ENCODE measurements around the gene SEMA6A.

SEMA6A gene, protein sequence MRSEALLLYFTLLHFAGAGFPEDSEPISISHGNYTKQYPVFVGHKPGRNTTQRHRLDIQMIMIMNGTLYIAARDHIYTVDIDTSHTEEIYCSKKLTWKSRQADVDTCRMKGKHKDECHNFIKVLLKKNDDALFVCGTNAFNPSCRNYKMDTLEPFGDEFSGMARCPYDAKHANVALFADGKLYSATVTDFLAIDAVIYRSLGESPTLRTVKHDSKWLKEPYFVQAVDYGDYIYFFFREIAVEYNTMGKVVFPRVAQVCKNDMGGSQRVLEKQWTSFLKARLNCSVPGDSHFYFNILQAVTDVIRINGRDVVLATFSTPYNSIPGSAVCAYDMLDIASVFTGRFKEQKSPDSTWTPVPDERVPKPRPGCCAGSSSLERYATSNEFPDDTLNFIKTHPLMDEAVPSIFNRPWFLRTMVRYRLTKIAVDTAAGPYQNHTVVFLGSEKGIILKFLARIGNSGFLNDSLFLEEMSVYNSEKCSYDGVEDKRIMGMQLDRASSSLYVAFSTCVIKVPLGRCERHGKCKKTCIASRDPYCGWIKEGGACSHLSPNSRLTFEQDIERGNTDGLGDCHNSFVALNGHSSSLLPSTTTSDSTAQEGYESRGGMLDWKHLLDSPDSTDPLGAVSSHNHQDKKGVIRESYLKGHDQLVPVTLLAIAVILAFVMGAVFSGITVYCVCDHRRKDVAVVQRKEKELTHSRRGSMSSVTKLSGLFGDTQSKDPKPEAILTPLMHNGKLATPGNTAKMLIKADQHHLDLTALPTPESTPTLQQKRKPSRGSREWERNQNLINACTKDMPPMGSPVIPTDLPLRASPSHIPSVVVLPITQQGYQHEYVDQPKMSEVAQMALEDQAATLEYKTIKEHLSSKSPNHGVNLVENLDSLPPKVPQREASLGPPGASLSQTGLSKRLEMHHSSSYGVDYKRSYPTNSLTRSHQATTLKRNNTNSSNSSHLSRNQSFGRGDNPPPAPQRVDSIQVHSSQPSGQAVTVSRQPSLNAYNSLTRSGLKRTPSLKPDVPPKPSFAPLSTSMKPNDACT

DNA sequence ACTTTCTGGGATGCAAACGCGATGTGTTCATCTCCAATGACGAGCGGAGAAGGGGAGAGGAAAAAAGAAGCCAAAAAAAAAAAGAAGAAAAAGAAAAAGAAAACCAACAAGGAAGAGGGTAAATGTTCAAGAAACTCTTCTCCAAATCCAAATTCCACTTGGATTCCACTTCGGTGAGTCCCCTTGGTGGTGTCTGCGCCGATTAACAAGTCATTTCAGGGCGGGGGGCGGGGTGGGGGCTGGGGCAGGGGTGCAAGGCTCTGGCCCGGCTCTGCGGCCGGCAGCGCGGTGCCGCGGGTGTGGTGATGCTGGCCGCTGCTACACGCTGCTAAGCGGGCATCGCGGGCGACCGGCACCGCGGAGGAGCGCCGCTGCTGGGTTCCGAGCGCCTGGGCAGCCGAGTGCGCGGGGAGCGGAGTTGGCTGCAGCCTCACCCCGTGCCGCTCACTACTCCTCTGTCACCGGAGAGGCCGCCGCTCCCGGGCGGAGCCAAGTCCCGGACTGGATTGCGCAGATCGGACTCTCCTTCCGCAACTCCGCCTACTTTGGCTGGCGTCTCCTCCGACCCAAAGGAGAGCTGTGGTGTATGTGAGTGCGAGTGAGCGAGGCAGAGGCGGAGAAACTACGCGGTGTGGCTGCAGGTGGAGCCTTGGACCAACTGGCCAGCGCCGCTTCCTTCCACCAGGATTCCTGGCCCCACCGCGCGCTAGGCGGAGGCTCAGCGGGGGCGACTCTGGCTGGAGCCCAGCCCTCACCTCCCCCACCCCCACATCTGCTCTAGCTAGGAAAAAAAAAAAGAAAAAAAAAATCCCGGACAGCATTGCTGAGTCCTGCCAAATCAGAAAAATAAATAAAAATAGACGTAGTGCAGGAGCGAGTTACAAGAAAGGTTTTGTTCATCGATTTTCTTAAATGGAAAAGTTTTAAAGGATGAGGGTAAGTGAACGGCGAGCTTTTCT lies at the start of gene SEMA6A:
Gene SEMA6A (minus strand): TSS at position 457 of the 959 bp plus-strand sequence. CDS start 69,879 bp downstream, outside the sequence.
- DNase-seq: no peak

DNA sequence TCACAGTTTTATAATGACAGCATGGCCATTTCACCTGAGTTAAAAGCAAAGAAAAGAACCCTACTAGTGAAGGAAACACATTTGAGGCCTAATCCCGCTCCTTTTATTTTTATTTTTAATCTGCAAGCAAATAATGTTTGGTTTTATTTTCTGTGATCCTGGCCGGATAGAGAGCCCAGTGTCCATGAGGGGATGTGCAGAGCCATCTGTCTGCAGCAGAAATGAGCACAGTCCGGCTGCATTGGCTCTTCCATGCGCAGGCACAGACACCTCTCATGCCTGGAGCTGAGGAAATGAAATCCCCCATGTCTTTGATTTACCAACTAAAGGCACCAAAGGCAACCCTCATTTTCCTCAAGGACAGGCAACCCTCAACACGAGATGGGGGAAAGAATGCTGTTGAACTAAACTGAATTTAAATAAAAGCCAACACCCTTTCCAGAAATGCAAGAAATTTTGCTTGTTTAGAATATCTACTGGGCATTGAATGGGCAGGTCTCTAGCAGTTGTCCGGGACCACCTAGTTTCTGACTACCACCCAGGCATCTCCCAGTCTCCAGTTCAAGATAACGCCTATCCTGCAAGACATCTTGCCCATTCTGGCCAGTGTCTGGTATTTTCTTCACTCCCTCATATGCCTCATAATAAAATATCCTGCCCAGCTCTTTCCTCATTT lies 47.9 kb upstream of the SEMA6A start:
- DNase-seq: no peak

DNA sequence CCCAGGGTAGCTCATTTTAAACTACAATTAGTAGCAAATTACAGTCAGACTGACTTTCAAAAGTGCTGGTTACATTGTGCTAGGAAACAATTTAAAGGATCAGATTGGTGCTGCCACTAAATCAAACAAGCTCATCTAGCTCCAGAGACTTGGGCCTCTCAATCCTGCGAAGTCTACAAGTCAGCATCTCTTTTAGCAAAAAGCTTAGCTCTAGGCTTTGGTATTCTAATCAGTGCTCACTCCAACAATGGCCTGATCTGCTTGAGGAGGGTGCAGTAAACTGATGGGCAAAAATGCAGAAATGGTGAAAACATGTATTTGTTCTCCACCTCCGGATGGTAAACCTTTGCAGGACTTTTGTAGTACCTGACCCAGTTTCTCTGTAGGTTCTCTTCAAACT lies 47.0 kb upstream of the SEMA6A start:
- DNase-seq: no peak

DNA sequence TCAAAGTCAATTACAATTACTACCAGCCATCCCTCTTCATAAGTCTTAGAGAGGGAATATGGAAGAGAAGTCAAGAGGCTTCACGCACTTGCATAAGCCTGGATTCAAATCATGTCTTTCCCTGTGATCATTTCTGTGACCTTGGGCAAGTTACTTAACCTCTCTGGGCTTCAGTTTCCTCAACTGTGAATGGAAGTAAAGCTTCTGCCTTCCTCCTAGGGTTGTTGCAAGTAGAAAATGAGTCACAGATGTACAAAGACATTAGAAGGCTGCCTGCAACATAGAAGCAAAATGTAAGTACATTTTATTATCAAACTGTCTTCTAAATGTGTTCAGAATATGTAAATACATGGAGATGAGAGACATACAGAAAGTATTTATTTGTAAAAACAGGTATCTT lies 42.3 kb upstream of the SEMA6A start:
- no peak for DNase-seq

DNA sequence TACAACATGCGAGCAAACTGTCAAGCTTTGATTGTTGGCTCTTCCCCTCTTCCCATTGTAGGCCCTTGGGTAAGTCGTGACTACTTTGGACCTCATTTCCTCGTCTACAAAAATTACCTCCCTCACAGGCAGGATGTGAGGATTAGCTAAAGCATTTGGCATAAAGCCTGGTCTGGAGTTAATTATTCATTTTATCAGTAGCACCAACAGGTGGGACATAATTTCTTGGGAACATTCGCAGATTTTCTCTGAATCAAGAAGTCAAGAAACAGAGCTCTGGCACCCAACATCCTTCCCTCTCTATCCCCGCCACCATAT lies 39.9 kb upstream of the SEMA6A start:
- no peak for DNase-seq

DNA sequence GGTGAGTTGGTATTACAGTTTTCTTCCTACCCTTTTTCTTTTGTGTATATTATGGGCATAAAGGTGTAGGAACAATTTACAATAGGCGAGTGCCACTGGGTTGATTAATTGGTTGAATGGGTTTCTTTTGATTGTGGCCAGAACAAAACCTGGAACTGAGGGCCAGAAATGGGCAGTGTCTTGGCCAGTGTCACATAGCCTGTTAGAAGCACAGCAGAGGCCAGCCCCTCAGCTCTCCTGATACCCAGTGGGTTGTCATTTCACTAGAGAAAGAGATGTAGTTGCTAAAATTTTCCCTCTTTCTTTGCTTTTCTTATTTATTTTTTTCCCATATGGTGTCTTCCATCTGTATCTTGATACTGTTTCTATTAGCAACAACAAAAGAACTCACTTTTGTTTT lies 38.8 kb upstream of the SEMA6A start:
- no peak for DNase-seq

DNA sequence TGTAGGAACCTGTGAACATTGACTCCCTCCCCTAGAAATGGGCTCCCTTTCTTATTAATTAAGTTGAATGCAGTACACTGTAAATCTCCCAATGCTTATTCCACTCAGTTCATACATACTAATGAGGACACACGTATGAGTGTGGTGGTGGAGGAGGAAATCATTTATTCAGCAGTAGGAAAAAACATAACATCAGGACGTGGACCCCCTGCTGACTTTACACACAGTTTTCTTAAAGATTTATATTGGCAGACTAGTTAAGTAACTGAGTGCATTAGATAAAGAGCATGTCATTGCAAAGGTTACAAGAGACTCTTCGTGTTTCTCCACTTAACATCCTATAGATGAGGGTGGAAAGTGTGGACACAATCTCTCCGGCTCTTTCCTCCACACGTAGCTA lies 37.8 kb upstream of the SEMA6A start:
- no peak for DNase-seq

DNA sequence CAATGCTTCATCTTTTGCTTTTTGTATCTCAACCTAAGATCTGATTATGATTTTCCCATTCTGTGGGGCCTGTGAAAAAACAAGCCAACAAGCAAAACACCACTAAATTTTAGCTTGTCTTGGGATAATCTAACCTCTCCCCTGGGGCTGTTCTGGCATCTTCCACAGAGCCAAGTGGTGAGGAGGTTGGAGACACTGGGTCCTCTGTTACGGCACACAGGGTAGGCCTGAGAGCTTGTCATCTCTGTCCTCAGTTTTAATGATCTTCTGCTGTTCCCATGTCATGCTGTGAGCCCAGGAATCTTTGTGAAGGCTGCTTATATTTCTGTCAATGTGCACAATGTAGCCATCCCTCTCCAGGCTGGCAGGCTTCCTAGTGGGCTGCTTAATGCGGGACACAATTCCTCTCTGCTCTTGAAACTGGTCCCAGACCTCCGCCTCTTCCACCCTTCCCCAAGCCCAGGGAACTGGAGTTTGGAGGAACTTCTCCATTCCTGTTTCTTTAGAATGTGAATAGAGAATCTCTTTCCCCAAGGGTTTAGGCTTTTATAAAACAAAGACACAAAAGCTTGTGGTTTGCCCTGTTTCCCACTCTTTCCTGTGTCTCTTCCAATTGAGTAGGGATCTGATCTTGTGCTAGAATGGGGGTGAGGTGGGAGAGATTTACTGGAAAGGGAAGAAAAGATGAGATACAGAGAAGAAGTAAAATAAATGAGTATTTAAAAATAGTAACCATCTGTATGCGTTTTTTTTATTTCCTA lies 30.9 kb upstream of the SEMA6A start:
- DNase-seq: no peak

DNA sequence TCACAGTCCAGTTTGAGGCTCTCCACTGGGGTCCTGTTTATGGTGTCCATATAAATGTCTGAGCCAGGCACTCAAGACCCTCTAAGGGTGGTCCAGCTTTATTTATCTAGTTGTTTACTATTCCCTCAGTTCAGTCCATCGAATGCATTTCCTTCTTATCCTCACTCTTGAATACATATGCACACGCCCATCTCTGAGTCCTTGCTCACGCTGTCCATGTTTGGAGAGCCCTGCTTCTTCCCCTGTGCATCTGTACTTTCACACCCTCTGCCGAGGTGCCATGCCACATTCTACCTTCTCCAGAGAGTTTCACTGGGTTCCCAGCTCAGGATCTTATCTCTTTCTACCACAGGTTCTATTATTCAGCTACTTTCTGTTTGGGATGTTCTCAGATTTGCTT lies 30.2 kb upstream of the SEMA6A start:
- no peak for DNase-seq

DNA sequence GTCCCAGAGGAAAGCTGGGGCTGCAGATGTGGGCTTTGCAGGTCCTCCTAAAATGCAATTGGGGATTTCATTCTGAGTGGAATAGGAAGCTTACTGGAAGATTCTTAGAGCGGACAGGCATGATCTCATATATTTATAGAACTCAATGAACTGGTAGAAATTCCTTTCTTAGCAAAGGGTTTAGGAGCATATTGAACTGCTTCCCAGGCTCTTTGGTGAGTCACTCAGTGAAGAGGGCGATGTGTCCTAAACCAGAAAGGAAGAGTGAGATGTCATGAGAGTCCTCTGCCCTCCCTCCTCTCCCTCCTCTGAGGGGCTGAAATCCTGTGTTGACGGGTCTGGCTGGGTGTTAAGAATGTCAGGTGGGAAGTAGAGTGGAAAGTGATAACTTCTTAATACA lies 26.3 kb upstream of the SEMA6A start:
- DNase-seq: no peak

DNA sequence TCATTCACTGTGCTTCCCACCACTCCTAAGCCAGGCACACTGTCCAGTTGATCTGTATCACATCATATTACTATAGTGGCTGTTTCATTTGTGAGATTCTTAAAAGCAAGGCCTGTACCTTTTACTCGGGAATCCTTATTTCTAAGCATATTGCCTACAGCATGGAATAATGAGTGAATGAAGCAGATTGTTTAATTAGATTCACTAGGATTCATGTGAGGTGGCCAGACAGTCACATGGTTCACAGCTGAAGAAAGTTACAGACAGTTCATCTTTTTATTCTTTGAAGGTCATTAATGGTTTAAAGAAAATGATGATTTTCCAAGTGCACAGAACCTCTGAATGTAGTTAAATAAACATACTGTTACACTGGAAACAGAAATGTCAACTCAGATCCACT lies 24.3 kb upstream of the SEMA6A start:
- no peak for DNase-seq

DNA sequence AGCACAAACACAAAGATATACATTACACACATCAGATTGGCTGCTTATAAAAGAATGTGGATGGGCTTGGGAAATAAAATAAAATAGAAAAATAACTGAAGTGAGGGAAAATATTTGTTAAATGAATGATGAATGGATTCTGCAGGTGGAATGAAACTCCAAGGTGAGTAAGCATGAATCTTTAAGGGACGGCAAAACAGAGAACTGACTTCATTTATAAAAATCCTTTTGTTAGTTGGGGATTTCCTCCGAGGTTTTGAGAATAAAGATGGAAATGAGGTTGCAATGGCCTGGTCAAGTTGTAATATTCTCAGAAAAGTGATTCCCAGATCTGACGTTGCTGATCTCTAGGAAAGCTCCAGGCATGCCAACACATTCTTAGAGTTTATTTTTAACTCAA lies 20.9 kb upstream of the SEMA6A start:
- no peak for DNase-seq

DNA sequence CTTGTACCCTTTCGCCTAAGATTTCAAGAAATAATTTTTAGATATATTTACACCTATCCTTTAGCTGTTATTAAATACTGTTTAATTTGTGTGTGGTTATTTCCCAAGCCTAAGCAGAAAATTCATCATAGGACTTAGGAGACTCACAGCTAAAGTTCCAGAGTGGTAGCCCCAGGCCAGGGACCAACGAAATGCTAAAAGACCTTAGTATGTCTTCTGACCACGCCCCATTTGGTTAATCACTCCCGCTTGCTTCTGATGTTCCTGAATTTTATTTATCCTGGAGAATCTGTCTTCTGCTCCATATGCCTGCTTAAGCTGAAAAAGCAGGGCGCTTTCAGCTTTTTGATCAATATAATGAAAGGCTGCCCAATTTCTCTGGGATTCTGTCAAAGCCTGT lies 18.7 kb upstream of the SEMA6A start:
- no peak for DNase-seq

DNA sequence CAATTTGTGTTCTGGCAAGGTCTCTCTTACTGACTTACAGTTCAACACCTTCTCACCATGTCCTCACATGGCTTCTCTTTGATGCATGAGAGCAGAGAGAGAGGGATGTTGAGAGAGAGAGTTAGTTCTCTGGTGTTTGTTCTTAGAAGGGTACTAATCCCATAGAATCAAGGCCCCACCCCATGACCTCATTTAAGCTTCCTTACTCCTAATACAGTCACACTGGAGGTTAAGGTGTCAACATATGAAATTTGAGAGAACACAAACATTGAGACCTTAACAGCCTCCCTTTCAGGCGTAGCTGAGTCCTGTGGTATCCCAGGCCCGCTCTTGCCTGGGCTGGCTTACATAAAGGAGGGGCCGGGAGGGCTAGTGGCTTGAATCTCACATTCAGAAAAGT lies 10.6 kb upstream of the SEMA6A start:
- DNase-seq: no peak

DNA sequence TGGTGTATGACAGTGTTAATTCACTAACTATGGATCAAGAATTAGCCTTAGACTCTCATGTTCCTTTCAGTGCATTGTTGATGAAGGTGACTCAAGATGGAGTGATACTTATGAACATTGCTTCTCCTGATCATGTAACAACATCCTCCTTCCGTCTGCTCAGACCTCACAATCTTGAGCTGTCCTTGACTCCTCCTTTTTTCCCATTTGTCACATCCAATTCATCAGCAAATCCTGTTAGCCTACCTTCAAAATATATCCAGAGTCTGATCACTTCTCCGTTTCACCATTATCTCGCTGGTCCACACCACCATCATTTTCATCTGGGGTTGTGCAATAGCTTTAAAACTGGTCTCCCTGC lies 9.2 kb upstream of the SEMA6A start:
- DNase-seq: no peak

DNA sequence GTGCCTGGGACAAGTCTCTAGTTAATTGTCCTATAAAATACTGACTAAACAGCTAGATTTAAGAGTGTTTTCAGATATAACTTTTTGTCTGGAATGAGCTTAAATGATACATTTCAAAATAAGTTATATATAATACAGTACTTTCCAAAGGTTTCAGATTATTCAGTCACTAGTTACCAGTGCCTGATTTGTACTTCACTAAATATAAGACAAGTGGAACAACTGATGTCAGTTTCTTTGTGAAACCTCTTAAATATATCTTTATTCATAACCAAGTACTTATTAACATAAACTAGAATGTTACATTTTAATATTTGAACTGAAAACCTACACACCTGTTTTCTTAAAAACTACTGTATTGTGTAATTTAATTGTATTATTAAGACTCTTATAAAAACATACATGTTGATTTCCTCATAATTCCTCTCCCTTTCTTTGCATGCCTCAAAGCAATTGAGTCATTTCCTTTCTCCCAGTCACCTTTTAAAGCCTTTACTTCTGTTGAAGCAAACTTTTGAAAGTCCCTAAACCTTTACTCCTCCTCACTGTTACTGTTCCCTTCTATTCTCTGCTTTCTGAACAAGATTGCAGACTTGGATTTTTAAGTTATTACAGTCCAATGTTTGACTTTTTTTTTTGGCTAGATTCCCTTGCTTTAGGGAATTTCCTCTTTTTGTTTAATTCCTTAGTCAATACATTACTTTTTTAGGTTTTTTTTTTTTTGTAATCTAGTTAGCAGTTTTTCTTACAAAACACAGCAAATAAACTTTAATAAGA lies 8.7 kb upstream of the SEMA6A start:
- DNase-seq: no peak

DNA sequence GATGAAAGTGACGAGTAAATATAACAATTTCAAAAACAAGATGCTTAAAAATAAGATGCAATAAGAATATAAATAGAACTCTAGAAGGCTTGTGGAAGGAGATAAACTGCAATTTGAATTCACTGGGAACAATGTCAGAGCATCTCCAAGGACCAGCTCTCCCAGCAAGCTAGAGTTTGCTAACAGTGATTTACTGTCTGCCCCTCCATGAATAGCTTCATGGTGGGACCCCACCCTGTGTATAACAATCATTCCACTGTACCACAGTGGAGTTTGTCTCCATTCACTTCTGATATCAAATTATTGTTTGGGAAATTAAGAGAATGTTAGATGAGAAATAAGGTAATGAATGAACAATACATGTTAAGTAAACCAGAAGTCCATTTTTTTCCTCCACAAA lies 7.3 kb upstream of the SEMA6A start:
- no peak for DNase-seq

DNA sequence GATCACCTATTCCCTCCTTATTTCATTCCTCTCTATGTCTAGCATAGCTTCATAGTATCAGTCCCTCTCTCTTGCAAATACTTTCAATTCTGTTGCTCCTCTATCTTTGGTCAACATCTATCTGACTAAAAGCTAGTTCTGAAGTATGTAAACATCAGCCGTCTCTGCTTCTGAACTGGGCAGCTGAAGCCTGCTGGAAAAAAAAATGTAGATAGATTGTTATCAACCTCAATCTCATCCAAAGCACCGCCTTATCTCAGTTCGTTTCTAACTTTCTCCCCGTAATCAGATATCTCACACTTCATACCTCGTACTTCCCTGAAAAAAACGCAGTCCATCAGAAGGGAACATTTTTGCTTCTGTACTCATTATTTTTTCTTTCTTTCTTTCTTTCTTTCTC lies 4.5 kb upstream of the SEMA6A start:
- no peak for DNase-seq

DNA sequence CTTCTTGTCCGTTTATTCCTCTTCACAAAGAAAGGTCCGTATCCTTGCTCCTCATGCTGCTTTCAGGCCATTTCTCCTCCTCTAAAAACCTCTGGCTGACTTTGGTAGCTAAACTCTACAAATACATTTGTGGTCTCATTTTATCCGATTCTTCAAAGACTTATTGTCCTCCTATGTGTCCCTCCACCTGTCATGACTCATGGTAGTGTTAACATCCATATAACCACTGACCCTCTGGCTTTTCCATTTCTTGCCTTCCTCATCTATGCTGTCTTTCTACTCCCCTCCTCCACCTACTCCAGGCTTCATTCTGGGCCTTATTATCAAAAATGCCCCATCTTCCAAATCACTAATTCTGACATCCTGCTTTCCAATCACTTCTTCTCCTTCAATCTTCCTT lies 4.1 kb upstream of the SEMA6A start:
- DNase-seq: no peak

DNA sequence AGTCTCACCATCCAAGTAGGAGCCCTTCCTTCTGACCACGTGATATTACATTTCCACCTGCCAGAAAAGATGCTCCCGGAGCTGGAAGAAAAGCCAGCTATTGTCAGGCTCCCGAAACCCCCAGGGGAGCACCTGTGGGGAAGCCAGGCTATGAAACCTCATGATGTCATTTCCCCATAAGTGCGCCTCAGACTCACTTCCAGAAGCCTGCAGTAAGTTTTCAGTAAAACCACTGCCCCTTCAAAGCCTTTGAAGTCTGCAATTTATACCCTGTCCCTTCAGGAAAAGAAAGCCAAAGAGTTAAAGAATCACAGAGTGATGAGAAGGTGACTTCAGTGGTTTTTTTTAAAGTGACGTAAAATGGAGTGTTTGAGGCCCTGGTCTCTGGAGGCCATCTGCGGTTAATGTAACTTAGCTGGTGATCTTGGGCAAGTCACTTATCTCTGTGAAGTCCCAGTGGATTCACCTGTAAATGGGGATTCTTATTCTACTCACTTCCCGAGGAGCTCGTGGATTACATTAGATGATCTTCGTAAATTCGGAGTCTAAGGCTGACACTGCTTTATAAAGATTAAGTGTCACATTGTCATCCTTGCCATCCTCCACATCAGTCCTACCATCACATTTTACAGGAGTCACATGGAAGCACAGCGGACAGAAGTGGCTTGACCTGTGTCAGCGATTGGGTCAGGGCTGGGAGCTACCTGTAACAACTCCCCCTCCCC lies 2.6 kb upstream of the SEMA6A start:
- DNase-seq: no peak
